Measurements from ENCODE around the gene CCDC127. TPM values are rescaled to one million over a fixed set of nuclear protein-coding genes. Genes with fewer than 3 reads are reported as not detected.
"Not testable (repeated sequence)": the region's sequence is repeated elsewhere in the genome, so short reads cannot be mapped to it uniquely, and the experiment has no call there.

The CCDC127 gene, protein sequence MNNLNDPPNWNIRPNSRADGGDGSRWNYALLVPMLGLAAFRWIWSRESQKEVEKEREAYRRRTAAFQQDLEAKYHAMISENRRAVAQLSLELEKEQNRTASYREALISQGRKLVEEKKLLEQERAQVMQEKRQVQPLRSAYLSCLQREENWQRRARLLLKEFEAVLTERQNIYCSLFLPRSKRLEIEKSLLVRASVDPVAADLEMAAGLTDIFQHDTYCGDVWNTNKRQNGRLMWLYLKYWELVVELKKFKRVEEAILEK
- total RNA-seq, result 7.0 TPM

DNA sequence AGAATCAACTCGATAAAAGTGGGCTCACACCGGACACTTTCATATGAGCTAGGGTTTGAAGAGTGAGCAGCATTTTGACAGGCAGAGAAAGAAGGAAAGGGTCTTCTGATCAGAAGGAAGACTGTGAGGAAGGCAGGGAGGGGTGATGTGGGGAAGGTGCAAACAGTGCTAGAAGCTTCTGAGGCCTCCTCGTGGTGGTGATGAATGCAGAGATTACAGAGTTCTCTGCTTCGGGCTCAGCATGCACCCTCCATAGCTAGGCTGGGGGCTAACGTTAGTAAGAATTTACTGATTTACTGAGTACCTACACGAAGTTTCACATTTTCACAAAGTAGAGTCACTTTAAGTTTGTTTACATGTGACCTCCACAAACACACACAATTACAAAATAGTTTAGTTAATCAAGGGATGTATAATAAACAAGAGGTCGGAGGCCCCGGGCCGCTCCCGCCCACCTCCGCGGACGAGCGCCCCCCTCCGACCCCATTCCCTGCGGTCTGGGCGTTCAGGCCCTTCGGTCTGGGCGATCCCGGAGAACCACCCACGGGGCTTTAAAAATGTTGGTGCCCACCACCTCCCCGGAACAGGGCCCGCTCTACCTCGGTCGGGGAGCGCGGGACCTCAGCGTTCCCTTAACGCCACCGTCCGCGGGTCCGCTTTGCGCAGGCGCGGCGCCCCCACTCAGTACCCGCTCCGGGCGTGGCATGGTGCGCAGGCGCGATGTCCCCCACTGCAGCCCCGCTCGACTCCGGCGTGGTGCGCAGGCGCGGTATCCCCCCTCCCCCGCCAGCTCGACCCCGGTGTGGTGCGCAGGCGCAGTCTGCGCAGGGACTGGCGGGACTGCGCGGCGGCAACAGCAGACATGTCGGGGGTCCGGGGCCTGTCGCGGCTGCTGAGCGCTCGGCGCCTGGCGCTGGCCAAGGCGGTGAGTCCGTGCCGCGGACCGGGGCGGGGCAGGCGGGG is at the start of gene CCDC127, which contains the start of gene SDHA:
TSS of gene CCDC127 (minus strand) at position 660 of the 963 bp plus-strand sequence. CDS start 1,304 bp downstream, outside the sequence.
TSS of gene SDHA (plus strand) at position 827 of the 963 bp plus-strand sequence. CDS start at position 863, 36 bp downstream.
- DNase-seq (ENCODE audit: low spot score), result peak; percentile 97

DNA sequence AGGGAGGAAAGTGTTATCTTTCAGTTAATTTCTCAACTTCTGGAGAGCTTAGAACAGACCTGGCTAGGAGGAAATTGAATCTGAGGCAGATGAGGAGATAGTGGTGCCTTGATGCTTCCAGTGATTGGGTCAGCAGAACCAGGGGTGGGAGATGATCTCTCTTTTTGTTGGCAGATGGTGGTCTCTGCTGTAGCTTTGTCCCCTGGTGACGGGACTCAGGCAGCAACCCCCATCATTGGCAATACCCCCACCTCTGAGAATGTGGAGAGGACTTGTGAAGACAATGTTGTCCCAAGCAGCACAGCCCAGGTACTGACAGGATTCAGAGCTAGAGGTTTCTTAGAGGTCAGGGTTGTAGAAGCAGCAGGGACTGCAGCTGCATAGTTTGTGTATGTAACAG is 49.8 kb upstream of the CCDC127 start:
- no peak for DNase-seq (ENCODE audit: low spot score)

DNA sequence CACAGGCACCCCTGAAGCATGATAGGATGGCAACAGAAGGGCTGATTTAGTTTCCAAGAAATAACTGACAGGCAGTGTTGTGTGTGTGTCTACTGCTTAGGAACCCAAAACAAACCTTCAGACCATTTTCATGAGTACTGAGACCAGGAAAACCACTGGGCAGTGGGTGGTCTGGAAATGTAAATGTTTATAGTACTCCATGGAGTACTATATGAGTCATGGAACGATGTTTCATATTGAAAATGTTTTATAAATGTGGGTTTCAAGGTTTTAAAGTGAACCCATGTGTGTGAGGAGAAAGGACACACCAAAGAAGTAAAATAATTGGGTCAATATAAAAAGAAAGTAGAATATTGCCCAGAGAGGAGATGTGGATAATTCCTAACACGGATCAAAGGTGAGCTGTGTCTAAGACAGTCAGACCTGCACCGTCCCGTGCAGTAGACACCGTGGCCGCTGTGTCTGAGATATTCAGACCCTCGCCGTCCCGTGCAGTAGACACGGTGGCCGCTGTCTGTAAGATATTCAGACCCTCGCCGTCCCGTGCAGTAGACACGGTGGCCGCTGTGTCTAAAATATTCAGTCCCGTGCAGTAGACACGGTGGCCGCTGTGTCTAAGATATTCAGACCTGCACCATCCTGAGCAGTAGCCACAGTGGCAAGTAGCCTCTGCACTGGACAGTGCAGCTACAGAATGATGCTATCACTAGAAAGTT is 48.5 kb upstream of the CCDC127 start:
- not testable (repeated sequence) for DNase-seq (ENCODE audit: low spot score)

DNA sequence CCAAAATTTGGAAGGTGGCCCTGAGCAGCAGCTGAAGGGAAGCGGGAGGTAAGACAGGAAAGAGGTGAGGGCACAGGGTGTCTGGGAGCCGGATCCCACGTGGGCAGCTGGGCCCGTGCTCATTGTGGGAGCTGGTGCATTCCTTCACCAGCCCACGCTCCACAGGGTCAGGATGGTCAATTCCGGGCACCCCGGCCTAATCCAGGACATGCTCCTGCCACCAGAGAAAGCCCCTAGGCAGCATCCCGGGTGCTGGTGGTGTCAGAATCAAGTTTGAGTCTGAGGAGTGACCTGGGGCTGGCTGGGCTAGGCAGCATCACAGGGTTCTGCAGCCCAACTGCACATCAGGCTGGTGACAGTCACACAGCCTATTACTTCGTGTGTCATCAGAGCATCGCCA is 46.4 kb upstream of the CCDC127 start:
- DNase-seq (ENCODE audit: low spot score), result no peak

DNA sequence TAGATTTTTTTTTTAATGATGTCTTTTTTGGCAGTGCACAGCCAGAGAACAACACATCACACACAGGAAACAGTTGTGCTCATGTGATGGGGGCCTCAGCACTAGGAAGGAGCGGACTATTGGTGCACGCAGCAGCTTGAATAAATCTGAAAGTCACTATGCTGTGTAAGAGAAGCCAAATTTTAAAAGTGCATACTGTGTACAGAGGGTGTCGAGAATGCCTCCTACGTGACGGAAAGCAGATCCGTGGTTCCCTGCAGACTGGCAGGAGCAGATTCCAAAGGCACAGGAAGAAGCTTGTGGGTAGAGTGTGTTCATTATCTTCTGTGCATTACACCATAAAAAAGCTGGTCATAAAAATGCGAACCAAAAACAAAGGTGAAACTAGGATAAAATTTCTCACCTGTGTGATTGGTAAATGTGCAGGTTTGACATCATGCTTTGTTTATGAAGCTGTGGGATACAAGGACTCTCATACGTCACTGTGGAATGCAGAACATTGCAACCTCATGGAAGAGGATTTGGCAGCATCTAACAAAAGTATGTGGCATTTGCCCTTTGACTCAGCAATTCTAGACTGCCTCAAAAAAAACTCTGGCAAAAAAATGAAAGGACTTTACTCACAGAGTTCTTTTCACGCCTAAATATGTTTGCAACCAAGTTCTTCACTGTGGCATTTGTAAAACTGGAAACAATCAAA is 45.5 kb upstream of the CCDC127 start:
- peak; percentile 30 for DNase-seq (ENCODE audit: low spot score)

DNA sequence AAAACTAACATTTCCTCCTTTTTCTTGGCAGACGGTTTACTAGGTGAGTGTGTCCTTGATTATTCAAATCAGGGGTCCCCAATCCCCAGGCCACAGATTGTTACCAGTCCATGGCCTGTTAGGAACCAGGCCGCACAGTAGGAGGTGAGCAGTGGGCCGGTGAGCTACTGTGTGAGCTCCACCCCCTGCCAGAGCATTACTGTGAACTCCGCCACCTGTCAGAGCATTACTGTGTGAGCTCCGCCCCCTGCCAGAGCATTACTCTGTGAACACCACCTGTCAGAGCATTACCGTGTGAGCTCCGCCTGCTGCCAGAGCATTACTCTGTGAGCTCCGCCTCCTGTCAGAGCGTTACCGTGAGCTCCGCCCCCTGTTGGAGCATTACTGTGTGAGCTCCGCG is 39.2 kb upstream of the CCDC127 start:
- DNase-seq (ENCODE audit: low spot score), result no peak

DNA sequence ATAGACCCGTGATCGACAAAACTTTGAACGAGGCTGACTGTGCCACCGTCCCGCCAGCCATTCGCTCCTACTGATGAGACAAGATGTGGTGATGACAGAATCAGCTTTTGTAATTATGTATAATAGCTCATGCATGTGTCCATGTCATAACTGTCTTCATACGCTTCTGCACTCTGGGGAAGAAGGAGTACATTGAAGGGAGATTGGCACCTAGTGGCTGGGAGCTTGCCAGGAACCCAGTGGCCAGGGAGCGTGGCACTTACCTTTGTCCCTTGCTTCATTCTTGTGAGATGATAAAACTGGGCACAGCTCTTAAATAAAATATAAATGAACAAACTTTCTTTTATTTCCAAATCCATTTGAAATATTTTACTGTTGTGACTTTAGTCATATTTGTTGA is 38.4 kb upstream of the CCDC127 start:
- peak; percentile 58 for DNase-seq (ENCODE audit: low spot score)

DNA sequence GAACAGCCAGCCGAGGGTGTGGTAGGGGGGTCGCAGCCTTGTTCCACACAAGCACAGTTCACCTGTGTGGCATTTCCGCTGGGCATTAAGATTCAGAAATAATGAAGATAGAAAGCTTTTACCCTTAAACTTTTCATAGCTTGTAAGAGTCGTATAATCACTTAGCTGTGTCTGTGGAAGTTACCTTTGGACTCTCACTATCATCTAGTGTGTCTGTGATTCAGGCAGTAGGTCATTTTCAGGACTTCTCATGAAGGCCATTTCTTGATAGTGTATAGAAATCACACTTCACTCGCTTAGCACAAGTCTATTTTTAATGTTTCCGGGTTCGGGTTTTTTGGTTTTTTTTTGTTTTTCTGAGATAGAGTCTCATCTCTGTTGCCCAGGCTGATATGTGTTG is 37.2 kb upstream of the CCDC127 start:
- DNase-seq (ENCODE audit: low spot score), result not testable (repeated sequence)

DNA sequence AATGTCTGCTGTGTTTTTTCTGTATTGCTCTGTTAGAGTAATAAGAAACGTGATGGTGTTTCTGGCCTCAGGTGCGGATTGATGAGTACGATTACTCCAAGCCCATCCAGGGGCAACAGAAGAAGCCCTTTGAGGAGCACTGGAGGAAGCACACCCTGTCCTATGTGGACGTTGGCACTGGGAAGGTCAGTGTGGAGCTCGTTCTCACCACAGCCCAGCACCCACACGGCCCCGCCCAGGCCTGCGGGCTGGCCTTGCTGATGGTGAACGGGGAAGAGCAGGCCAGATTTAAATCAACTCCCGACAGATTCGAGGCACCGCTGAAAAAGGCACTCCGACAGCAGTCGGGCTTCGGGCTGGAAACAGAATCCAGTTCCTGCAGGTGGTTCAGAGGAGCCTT is 36.4 kb upstream of the CCDC127 start:
- DNase-seq (ENCODE audit: low spot score), result not testable (repeated sequence)

DNA sequence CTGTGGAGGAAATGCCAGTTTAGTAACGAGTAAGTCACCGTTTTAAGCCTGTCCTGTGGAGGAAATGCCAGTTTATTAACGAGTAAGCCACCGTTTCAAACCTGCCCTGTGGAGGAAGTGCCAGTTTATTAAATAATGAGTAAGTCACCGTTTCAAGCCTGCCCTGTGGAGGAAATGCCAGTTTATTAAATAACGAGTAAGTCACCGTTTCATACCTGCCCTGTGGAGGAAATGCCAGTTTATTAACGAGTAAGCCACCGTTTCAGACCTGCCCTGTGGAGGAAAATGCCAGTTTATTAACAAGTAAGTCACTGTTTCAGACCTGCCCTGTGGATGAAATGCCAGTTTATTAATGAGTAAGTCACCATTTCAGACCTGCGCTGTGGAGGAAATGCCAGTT is 34.6 kb upstream of the CCDC127 start:
- no peak for DNase-seq (ENCODE audit: low spot score)

DNA sequence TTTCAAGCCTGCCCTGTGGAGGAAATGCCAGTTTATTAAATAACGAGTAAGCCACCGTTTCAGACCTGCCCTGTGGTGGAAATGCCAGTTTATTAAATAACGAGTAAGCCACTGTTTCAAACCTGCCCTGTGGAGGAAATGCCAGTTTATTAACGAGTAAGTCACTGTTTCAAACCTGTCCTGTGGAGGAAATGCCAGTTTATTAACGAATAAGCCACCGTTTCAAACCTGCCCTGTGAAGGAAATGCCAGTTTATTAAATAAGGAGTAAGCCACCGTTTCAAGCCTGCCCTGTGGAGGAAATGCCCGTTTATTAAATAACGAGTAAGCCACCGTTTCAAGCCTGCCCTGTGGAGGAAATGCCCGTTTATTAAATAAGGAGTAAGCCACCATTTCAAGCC is 34.0 kb upstream of the CCDC127 start:
- DNase-seq (ENCODE audit: low spot score), result not testable (repeated sequence)

DNA sequence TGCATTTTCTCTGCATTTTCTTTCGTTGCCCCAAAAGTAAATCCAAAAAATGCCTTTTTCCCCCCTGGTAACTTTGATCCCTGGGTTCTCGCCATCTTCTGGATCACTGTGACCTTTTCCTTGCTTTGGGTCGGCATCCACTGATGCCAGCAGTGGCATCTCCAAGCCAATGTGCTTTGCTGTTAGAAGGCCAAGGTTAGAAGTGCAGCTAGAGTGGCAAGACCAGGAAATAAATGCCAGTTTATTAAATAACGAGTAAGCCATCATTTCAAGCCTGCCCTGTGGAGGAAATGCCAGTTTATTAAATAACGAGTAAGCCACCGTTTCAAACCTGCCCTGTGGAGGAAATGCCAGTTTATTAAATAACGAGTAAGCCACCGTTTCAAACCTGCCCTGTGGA is 33.6 kb upstream of the CCDC127 start:
- DNase-seq (ENCODE audit: low spot score), result not testable (repeated sequence)

DNA sequence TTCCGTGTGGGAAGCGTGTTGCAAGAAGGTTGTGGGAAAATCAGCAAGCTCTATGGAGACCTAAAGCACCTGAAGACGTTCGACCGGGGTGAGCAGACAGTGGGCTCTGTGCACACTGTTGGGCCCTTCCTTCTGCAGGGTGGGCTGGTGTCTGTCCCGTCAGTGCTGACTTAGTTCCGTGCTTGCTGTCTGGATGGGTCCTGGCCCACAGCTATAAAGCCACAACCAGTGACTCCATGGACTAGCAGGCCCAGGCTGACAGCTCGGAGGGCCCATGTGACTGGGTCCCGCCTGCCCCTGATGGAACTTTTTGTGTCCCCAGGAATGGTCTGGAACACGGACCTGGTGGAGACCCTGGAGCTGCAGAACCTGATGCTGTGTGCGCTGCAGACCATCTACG is 33.1 kb upstream of the CCDC127 start:
- not testable (repeated sequence) for DNase-seq (ENCODE audit: low spot score)

DNA sequence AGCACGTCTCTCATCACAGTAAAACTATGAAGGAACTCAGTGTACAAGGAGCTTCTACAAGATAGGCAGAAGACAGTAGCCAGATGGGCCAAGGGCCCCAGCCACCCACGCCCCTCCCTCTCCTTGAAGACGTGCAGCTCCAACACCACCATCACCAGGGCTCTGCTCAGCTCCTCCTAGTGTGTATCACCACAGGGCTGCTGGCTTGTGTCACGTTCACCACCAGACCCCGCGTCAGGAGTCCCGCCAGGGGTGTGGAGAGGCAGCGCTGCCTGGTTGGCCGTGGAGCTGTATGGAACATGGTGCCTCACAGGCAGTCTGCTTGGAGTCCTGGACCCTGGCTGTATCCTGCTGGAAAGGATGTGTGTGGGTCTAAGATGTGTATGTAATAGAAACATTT is 32.4 kb upstream of the CCDC127 start:
- DNase-seq (ENCODE audit: low spot score), result peak; percentile 33

DNA sequence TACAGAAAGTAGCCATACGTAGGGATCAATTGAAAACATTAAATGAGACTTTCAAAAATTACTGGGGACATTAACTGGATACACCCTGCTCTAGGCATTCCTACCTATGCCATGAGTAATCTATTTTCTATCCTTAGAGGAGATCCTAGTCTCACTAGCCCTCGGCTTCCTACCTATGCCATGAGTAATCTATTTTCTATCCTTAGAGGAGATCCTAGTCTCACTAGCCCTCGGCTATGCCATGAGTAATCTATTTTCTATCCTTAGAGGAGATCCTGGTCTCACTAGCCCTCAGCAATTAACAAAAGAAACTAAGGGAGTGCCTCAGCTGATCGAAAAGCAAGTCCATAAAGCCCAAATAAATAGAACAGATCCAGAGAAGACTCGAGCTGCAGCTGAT is 27.8 kb upstream of the CCDC127 start:
- DNase-seq (ENCODE audit: low spot score), result not testable (repeated sequence)

DNA sequence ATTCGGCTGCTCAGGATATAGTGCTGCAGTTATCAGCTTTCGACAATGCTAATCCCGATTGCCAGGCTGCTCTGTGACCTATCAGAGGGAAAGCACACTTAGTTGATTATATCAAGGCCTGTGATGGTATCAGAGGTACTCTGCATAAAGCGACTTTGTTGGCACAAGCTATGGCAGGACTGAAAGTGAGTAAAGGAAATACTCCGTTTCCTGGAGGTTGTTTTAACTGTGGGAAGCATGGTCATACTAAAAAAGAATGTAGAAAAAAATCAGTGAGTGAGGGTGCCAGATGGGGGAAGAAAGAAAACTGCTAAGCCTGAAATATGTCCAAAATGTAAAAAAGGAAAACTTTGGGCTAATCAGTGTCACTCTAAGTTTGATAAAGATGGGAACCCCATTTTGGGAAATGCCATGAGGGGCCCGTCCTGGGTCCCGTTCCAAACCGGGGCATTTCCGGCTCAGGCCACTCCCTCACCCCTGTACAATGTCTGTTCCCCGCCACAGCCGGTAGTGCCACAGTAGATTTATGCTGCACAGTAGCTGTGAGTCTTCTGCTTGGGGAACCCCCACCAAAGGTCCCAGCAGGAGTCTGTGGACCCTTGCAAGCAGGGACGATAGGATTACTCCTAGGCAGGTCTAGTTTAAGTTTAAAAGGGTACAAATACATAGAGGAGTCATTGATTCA is 25.9 kb upstream of the CCDC127 start:
- DNase-seq (ENCODE audit: low spot score), result not testable (repeated sequence)

DNA sequence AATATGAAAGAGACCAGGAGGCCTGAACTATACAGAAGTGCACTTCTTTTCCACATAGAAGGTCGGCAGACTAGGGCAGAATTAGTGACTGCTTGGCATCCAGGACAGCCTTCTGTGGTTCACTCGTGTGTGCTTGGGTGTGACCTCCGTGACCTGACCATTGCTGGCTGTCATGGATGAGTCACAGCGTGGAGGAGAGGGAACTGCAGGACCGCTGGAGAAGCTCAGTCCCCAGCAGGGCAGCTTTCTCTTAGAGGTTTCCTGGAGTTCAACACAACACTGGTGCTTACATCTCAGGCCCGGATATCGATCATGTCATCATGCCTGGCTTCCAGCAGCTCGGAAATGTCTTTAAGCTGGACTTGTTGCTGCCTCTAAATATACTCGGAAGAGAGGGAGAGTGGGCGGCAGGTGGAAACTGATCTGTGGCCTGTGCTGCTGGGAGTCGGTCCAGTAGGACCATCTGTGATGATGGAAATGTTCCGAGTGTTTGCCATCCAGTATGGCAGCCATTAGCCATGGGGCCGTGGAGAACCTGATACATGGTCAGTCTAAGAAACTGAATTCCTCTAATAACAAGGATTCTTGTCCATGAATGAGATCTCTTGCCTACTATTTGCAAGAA is 23.2 kb upstream of the CCDC127 start:
- DNase-seq (ENCODE audit: low spot score), result not testable (repeated sequence)

DNA sequence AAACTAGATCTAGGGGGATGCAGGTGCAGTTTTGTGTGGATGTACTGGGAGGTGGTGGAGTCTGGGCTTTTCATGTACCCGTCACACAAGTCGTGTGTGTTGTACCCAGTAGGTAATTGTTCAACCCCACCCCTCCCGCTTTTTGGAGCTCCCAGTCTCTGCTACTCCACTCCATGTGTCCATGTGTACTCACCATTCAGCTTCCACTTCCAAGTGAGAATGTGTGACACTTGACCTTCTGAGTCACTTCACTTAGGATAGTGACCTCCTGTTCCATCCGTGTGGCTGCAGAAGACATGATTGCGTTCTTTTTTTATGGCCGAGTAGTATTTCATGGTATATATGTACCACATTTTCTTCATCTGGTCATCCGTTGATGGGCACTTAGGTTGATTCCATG is 22.6 kb upstream of the CCDC127 start:
- DNase-seq (ENCODE audit: low spot score), result not testable (repeated sequence)

DNA sequence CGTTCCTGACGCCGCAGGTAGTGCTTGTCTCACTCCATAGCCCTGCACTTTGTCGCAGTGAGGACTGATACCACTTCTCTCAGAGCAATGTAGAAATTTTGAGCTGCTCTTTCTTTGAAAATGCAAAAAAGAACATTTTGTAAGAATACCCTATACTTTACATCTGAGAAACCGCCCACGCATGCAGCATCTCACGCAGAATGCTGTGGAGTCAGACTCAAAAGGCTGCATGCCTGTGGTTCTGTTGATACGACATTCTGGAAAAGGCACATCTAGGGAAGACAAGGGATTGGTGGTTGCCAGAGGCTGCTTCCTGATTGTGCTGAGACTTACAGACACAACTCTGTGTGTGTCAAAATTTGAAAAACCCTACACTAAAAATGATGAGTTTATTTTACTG is 20.0 kb upstream of the CCDC127 start:
- not testable (repeated sequence) for DNase-seq (ENCODE audit: low spot score)

DNA sequence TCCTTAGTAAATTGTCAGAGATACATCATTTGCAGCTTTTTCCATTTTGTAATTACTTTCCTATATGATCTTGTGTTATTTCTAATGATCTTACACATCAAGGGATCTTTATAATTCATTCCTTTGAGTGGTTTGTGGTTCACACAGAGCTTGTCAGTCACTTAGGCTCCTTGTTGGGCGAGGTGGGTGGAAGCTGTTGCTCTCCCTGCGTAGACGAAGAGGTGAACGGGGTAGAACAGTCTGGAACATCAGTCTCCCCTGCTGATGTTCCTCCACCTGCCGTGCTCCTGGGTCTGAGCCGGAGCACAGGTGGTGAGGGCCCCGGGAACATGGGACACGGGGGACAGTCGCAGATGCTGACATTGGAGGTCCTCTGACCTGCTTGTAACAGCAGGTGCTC is 17.6 kb upstream of the CCDC127 start:
- DNase-seq (ENCODE audit: low spot score), result not testable (repeated sequence)

Measured in mucosa of gallbladder (tissue), 1 donor.